NCI-H82 (cell line): ENCODE measurements around the gene UGT1A6.
"Not testable (repeated sequence)": the region's sequence is repeated elsewhere in the genome, so short reads cannot be mapped to it uniquely, and the experiment has no call there.

Experiments used
- DNase-seq: peaks from one replicate; lab custom pipeline; 2025; lab: John Stamatoyannopoulos, UW

Gene UGT1A6

DNA sequence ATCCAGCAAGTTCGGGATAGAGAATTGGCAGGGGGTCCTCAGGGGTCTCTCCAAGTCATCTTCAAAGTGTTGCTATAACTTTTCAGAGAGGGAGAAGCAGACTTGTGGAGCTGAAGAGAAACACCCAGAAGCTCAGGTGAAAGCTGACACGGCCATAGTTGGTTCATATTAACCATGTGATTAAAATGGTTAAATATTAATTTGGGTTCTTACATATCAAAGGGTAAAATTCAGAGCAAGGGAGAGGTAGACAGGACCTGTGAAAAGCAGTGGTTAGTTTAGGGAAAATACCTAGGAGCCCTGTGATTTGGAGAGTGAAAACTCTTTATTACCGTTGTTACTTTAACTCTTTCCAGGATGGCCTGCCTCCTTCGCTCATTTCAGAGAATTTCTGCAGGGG is at the start of gene UGT1A6:
UGT1A6 (plus strand) TSS at position 243 of the 400 bp plus-strand sequence; CDS start at position 358, 115 bp downstream.
- no peak for DNase-seq

DNA sequence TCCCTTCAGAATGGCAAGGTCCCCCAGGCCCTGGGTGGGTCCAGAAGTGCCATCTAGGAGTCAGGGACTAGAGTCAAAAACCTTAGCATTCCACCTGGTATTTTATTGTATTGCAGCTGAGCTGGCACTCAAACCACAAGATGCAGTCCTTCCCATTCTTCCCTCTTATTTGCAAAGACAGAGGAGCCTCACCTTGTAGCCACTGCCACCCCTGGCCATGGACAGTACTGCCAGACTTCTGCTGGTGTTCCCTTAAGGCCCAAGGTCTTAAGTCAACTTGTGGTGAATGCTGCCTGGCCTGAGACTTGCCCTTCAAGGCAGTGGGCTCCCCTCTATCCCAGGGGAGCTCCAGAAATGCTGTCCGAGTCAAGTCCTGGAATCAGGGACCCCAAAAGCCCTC is 49.6 kb upstream of the UGT1A6 start:
- peak; percentile 24 for DNase-seq

DNA sequence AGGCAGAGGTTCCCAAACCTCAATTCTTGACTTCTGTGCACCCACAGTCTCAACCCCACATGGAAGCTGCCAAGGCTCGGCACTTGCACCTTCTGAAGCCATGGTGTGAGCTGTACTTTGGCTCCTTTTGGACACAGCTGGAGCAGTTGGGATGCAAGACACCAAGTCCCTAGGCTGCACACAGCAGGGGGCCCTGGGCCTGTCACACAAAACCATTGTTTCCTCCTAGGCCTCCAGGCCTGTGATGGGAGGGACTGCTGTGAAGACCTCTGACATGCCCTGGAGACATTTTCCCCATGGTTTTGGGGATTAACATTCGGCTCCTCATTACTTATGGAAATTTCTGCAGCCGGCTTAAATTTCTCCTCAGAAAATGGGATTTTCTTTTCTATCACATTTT is 46.7 kb upstream of the UGT1A6 start:
- DNase-seq, result not testable (repeated sequence)

DNA sequence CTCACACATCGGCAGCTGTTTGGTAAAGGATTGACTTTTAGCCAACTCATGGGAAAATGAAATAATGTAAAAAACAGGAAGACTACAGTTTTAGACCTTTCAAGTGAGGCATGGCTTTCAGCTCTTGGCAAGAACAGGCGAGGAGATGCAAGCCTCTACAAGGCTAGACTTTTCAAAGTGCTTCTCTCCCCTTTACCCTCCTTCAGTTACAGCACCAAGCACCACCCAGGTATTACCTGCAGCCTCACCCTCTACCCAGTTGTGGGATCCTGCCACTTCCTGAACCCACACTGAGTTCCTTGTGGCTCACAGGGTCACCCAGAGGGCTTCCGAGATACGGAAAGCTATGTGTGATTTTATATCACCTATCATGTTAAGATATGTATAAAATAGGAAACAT is 41.7 kb upstream of the UGT1A6 start:
- DNase-seq, result no peak

DNA sequence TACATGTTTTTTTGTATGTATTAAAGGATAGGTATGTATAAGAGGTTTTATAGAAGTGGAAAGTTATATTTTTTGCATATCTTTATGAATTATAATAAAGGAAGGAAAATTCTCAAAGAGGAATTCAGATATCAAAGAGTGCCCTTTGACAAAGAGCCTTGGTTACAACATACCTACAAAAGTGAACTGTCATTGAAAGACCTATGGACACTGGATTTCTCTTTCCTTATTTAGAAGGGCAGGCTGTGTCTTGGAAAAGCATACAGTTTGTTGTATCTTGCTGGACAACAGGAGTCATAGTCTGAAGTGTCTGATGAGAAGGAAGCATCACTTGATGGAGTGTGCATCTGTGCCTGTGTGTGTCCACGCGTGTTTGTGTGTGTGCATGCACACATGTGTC is 41.3 kb upstream of the UGT1A6 start:
- no peak for DNase-seq

DNA sequence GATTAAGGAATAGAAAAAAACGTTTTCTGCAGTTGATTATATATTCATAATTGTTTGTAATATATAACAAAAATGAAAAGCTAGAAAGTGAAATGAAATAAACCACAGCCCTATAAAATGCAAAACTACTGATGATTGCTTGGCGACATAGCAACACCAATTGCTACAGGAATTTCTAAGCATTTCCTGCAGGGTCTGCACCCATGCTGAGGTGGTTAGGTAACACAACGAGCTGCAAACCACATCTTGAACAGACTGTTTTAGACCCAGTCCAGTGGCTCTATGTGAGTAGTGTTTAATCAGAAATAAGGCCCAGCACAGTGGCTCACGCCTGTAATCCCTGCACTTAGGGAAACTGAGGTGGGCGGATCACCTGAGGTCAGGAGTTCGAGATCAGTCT is 38.2 kb upstream of the UGT1A6 start:
- no peak for DNase-seq

DNA sequence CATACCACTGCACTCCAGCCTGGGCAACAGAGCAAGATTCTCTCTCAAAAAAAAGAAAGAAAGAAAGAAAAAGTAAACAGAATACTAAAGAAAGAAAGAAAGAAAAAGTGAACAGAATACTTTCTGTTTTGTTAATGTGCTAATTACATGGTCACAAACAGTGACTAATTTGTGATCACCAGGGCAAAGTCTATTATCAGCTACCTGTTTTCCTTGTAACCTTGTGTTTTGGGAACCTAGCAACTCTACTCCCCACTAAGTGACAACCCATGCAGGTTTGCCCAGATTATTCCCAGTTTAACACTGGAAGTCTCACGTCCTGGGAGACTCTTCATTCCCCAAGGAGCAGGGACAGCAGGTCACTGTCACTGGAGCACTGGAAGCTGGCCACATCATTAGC is 37.6 kb upstream of the UGT1A6 start:
- no peak for DNase-seq

DNA sequence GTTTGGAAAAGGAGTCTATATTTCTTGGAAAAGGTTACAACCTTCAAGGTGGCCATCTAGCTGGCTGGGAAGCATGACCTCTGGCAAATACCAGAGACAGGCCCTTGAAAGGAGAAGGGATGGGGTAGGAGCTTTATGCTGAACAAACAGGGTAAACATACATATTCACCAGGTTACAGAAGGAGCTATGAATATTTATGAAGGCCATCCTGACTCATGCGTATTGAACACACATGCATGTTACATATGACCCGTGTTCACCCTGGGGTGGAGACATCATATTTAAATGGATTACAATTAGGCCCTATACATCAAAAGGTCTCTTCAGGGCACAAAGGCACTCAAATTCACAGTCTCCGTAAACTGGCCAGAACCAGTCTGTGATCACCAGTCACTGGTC is 36.7 kb upstream of the UGT1A6 start:
- not testable (repeated sequence) for DNase-seq

DNA sequence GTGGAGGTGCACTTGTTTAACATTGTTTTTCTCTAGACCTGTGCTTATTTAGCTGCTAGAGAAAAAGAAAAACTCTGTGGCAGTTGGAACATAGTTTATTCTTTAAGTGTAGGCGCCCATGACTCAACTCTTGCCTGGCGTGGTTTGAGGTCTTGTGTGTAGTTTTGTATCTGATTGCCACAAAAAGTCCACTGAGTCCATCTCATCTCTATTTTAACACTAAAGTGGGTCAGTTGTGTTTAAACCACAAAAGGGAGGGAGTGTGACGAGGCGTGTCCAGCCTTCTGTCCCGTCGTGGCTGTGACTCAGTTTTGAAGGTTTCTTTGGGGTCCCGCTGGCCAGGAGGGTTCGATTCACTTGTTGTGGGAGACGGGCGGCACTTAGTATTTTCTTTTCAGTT is 36.2 kb upstream of the UGT1A6 start:
- DNase-seq, result no peak

DNA sequence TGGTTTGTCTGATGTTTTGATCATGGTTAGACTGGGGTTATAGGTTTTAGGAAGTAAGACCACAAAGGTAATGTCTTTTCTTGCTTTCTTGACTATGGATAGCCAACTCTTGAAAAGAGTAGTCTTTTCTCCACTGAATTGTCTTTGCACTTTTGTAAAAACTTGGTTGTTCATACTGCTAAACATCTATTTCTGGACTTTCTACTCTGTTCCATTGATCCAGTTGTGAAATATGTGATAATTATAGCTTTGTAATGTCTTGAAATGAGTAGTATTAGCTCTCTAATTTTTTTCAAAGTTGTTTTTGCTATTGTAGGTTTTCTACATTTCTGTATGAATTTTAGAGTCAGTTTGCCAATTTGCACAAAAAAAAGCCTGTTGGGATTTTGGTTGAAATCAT is 34.1 kb upstream of the UGT1A6 start:
- no peak for DNase-seq

DNA sequence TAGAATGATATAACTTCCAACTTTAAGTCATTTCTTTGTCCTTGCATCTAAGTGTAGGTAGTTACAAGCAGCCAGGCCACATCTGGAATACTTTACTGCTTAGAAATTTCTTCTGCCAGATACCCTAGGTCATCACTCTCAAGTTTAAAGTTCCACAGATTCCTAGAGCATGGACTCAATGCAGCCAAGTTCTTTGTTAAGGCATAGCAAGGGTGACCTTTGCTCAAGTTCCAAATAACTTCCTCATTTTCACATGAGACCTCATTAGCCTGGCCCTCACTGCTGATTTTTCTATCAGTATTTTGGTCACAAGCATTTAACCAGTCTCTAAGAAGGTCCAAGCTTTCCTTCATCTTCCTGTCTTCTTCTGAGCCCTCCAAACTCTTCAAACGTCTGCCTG is 28.8 kb upstream of the UGT1A6 start:
- DNase-seq, result no peak

DNA sequence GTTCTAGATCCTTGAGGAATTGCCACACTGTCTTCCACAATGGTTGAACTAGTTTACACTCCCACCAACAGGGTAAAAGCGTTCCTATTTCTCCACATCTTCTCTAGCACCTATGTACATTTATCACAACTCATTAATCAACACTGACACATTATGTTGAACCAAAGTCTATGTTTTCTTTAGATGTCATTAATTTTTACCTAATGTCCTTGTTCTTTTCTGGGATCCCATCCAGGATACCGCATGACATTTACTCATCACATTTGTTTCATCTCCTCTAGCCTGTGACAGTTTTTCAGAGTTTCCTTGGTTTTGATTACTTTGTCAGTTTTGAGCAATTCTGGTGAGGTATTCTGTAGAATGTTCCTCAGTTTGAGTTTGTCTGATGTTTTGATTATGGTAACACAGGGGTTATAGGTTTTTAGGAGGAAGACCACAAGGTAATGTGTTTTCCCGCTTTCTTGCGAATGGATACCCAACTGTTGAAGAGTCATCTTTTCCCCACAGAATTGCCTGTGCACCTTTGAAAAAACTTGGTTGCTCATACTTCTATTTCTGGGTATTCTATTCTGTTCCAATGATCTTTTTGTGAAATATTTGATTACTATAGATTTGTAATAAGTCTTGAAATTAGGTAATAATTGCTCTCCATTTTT is 24.0 kb upstream of the UGT1A6 start:
- DNase-seq, result no peak

DNA sequence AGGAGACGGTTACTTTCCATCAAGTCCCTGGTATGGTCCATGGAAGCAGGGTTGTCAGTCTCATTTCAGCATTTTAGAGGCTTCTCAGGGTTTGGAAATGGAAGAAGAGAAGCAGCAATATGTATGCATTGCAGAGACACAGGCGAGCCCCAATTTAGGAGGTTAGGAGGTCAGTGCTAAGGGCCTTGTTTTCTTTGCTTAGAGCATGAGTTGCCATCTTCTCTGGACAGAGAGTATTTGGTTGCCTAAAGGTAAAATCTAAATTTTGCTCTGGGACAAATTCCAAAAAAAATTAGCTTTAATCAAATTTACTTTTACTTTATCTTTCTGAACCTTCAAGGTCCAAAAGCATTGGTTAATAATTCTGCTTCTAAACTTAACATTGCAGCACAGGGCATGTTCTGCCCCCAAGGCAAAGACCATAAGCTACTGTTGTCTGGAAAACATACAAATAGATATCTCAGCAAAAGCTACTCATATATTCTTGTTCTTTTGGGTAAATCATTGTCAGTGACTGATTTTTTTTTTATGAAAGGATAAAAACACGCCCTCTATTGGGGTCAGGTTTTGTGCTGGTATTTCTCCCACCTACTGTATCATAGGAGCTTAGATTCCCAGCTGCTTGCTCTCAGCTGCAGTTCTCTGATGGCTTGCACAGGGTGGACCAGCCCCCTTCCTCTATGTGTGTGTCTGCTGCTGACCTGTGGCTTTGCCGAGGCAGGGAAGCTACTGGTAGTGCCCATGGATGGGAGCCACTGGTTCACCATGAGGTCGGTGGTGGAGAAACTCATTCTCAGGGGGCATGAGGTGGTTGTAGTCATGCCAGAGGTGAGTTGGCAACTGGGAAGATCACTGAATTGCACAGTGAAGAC is 21.2 kb upstream of the UGT1A6 start, which contains the start of gene UGT1A9:
UGT1A9 (plus strand) TSS at position 609 of the 872 bp plus-strand sequence; CDS start at position 646, 37 bp downstream.
- no peak for DNase-seq

DNA sequence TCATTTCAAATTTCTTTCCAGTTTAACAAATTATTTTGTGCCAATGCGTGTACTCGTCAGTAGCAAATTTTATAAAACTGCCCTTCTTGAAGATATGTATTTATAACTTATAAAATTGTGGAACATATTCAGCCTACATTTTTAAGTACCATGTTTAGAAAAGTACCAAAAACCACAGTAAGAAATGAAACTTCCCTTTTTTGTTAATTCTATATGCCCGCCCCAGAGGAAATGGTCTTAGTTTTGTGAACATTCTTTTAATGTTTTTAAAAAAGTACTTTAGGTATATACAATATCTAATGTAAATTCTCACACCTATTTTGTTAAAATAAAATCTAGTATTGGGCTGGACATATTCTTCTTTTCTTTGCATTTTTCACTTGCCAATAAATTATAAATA is 19.8 kb upstream of the UGT1A6 start:
- DNase-seq, result no peak

DNA sequence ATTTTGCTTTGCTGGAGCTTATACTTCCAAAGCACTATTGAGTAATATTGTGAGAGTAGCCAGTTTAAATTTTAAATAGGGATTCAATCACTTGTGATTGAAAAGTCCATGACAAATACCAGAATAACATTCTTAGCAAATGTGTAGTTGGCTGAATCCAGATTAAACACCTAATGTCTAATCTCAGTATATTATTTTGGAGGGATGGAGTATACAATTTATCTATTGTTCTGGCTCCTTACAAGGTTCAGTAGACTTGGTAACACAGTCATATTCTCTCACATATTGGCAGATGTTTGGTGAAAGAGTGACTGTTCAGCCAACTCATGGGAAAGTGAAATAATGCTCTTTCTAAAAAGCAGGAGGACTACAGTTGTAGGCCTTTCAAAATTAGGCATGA is 18.8 kb upstream of the UGT1A6 start:
- no peak for DNase-seq

DNA sequence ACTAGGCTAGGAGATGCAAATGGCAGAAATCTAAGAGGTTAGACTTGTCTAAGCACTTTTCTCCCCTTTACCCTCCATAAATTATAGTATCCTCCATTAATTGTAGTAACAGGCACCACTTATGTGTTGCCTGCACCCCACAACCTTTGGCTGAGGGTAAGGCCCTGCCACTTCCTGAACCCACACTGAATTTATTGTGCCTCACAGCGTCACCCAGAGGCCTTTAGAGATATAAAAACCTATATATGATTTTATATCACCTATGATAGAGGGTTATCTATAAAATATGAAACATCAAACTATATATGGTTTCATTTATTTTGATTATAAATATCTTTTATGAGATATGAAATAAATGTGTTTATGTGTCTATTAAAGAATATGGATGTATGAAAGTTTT is 18.4 kb upstream of the UGT1A6 start:
- no peak for DNase-seq

DNA sequence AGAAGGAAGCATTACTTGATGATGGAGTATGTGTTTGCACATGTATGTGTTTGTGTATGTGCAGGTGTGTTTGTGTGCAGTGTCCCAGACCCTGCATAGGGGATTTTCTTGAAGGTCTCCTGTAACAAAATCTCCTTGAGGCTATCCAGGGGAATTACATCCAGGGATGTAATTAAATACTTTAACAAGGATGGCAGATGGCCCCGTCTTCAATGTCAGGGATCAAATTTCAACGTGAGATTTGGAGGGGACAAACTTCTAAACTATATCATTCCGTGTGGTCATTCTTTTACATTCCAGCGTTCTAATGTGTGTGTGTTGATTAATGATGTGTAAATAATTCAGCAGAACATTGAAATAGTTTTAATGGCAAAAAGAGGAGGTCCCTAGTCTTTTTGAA is 17.7 kb upstream of the UGT1A6 start:
- DNase-seq, result peak; percentile 94

DNA sequence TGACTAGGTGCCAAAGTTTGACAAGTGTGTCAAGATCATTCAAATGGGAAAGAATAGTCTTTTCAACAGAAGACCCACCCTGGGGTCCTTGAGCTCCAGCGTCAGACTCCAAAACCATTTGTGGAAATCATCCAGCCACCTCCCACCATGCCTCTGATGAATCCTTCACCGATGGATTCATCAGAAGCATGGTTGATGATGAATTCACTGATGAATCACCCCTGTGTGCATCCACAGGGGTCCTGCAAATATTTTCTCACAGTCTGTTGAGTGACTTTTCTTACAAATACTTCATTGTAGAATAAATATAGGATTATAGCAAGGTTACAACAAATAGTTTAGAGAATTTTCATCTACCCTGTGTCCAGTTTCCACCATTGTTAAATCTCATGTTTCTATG is 16.6 kb upstream of the UGT1A6 start:
- no peak for DNase-seq

DNA sequence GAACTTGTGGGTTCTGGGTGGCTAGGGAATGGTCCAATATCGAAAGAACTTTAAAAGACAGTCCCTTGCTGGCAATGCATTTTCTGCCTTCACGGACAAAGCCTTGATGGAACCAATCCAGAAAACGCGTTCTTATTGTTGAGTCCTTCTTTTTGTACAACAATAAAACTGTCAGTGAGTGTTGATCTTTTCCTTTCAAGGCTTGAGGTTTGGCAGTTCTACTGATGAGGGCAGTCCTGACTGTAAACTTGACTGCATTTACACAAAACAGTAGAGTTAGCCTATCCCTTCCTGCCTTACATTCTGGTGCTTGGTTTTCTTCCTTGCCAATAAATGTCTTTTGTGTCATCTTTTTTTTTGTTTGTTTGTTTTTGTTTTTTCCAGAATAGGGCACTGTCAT is 13.5 kb upstream of the UGT1A6 start:
- DNase-seq, result no peak

DNA sequence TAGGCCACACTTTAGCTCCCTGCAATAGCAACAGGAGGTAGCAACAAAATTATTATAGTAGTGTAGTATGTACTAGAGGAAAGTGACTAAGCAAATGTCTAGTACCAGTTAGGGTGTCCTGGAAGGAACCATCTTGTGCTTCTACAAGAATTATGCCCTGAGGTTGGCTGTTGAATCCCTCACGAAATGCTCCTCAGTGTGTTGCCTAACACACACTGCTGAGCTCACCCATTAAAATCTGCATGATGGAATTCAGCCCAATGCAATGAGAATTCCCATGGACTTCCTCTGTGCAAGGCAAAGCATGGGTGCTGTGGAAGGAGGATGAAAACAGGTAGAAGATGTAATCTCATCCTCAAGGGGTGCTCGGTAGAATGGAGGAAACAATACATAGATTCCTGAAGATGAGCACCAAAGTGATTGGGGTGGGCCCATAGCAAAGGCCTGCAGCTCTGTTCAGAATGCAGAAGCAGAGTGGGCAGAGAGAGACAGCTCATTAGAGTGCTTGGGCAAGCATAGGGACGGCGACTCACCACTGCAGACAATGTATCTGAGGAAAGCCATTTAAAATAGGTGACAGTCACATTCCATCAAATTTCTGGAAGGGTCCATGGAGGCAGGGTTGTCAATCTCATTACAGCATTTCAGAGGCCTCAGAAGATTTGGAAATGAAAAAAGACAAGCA is 12.2 kb upstream of the UGT1A6 start:
- no peak for DNase-seq

DNA sequence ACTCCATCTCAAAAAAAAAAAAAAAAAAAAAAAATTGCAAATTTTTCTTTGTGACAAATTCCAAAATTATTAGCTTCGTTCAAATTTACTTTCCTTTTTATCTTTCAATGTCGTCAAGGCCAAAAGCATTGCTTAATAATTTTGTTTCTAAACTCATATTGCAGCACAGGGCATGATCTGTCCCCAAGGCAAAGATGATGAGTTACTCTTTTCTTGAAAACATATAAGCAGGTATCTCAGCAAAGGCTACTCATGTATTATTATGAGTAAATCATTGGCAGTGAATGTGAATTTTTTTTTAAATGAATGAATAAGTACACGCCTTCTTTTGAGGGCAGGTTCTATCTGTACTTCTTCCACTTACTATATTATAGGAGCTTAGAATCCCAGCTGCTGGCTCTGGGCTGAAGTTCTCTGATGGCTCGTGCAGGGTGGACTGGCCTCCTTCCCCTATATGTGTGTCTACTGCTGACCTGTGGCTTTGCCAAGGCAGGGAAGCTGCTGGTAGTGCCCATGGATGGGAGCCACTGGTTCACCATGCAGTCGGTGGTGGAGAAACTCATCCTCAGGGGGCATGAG is 11.1 kb upstream of the UGT1A6 start, which contains the start of gene UGT1A7:
UGT1A7 (plus strand) TSS at position 381 of the 579 bp plus-strand sequence; CDS start at position 418, 37 bp downstream.
- no peak for DNase-seq

DNA sequence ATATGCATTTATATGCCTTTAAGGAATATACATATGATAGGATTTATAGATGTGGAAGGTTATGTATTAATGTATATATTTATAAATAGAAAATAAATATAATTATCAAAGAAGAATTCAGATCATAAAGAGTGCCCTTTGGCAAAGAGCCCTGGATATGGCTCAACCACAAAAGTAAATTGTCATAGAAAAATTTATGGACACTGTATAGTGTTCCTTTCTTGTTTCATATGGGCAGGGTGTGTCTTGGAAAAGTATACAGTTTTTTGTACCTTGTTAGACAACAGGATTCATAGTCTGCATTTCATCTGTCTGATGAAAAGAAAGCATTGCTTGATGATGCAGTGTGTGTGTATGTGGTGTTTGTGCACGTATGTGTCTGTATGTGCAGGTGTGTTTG is 8.1 kb upstream of the UGT1A6 start:
- no peak for DNase-seq
